ENCODE data around the gene CDC5L. TPM values are rescaled to one million over a fixed set of nuclear protein-coding genes. Genes with fewer than 3 reads are reported as not detected.

The CDC5L gene
- total and polyA plus RNA-seq, 2 of the 13 experiments (the other 11 are each of a cell fraction or from before 2014, with no cell fraction given), result 11.0 to 34.2 TPM

- TF ChIP-seq ZNF576 (CRISPR knock-in tag; IDR thresholded peaks at IDR 0.05) (0 out of 2 replicates have a peak, but pooled peaks have one; percentile 65), HNRNPUL1 (IDR thresholded peaks at IDR 0.05; ENCODE audit: low read depth, low read length) (no peak), KDM1A (CRISPR knock-in tag; IDR thresholded peaks at IDR 0.05) (0 out of 2 replicates have a peak, but pooled peaks have one; percentile 55), GATAD1 (CRISPR knock-in tag; IDR thresholded peaks at IDR 0.05) (peak; percentile 86), CBFB (CRISPR knock-in tag; IDR thresholded peaks at IDR 0.05) (peak; percentile 42; the same call in 1 of the 2 replicates), THRA (CRISPR knock-in tag; IDR thresholded peaks at IDR 0.05; ENCODE audit: borderline replicate concordance) (0 out of 2 replicates have a peak, but pooled peaks have one; percentile 8), ZNF441 (CRISPR knock-in tag; IDR thresholded peaks at IDR 0.05; ENCODE audit: borderline replicate concordance) (peak; percentile 82), ZNF605 (CRISPR knock-in tag; IDR thresholded peaks at IDR 0.05) (peak; percentile 92; the same call in 1 of the 2 replicates), HNF4G (IDR thresholded peaks at IDR 0.05; ENCODE audit: borderline replicate concordance, low read depth, low read length) (no peak), HNF4G (CRISPR knock-in tag; IDR thresholded peaks at IDR 0.05; ENCODE audit: borderline replicate concordance, low read depth) (no peak), ZBTB42 (CRISPR knock-in tag; IDR thresholded peaks at IDR 0.05) (no peak)
- TF ChIP-seq, protein P1, sequence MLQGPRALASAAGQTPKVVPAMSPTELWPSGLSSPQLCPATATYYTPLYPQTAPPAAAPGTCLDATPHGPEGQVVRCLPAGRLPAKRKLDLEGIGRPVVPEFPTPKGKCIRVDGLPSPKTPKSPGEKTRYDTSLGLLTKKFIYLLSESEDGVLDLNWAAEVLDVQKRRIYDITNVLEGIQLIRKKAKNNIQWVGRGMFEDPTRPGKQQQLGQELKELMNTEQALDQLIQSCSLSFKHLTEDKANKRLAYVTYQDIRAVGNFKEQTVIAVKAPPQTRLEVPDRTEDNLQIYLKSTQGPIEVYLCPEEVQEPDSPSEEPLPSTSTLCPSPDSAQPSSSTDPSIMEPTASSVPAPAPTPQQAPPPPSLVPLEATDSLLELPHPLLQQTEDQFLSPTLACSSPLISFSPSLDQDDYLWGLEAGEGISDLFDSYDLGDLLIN (CRISPR knock-in tag; IDR thresholded peaks at IDR 0.05; ENCODE audit: borderline replicate concordance), result no peak
- TF ChIP-seq, protein P2, sequence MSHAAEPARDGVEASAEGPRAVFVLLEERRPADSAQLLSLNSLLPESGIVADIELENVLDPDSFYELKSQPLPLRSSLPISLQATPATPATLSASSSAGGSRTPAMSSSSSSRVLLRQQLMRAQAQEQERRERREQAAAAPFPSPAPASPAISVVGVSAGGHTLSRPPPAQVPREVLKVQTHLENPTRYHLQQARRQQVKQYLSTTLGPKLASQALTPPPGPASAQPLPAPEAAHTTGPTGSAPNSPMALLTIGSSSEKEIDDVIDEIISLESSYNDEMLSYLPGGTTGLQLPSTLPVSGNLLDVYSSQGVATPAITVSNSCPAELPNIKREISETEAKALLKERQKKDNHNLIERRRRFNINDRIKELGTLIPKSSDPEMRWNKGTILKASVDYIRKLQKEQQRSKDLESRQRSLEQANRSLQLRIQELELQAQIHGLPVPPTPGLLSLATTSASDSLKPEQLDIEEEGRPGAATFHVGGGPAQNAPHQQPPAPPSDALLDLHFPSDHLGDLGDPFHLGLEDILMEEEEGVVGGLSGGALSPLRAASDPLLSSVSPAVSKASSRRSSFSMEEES (CRISPR knock-in tag; IDR thresholded peaks at IDR 0.05), result 0 out of 2 replicates have a peak, but pooled peaks have one; percentile 40
- TF ChIP-seq, protein P3, sequence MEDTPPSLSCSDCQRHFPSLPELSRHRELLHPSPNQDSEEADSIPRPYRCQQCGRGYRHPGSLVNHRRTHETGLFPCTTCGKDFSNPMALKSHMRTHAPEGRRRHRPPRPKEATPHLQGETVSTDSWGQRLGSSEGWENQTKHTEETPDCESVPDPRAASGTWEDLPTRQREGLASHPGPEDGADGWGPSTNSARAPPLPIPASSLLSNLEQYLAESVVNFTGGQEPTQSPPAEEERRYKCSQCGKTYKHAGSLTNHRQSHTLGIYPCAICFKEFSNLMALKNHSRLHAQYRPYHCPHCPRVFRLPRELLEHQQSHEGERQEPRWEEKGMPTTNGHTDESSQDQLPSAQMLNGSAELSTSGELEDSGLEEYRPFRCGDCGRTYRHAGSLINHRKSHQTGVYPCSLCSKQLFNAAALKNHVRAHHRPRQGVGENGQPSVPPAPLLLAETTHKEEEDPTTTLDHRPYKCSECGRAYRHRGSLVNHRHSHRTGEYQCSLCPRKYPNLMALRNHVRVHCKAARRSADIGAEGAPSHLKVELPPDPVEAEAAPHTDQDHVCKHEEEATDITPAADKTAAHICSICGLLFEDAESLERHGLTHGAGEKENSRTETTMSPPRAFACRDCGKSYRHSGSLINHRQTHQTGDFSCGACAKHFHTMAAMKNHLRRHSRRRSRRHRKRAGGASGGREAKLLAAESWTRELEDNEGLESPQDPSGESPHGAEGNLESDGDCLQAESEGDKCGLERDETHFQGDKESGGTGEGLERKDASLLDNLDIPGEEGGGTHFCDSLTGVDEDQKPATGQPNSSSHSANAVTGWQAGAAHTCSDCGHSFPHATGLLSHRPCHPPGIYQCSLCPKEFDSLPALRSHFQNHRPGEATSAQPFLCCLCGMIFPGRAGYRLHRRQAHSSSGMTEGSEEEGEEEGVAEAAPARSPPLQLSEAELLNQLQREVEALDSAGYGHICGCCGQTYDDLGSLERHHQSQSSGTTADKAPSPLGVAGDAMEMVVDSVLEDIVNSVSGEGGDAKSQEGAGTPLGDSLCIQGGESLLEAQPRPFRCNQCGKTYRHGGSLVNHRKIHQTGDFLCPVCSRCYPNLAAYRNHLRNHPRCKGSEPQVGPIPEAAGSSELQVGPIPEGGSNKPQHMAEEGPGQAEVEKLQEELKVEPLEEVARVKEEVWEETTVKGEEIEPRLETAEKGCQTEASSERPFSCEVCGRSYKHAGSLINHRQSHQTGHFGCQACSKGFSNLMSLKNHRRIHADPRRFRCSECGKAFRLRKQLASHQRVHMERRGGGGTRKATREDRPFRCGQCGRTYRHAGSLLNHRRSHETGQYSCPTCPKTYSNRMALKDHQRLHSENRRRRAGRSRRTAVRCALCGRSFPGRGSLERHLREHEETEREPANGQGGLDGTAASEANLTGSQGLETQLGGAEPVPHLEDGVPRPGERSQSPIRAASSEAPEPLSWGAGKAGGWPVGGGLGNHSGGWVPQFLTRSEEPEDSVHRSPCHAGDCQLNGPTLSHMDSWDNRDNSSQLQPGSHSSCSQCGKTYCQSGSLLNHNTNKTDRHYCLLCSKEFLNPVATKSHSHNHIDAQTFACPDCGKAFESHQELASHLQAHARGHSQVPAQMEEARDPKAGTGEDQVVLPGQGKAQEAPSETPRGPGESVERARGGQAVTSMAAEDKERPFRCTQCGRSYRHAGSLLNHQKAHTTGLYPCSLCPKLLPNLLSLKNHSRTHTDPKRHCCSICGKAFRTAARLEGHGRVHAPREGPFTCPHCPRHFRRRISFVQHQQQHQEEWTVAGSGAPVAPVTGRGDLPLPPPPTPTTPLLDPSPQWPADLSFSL (CRISPR knock-in tag; IDR thresholded peaks at IDR 0.05), result 0 out of 2 replicates have a peak, but pooled peaks have one; percentile 33
These were observed at the start of gene CDC5L (continued) for GRCh38 chr6:44387346-44388134.
